HEK293 (cell line): Measurements from ENCODE around the gene NSFL1C.

Experiments used
- KLF16 ChIP-seq: fragments of 450-650 bp; formaldehyde crosslinking; IDR thresholded peaks from 2 replicates; pipeline ENCODE4 v1.5.1; 2017; ENCODE audit warnings: missing biosample characterization, missing genetic modification characterization
- KLF8 ChIP-seq: fragments of 450-650 bp; formaldehyde crosslinking; IDR thresholded peaks from 2 replicates; pipeline ENCODE4 v1.5.1; 2016; ENCODE audit warnings: missing biosample characterization, missing genetic modification characterization
- MEIS1 ChIP-seq: sonication (generic); formaldehyde crosslinking; IDR thresholded peaks from 2 replicates; pipeline ENCODE4 v1.8.1; 2022; ENCODE audit warnings: missing genetic modification reagents, mild to moderate bottlenecking, borderline replicate concordance
- RBAK ChIP-seq: fragments of 450-650 bp; formaldehyde crosslinking; IDR thresholded peaks from 2 replicates; pipeline ENCODE4 v1.5.1; 2016; ENCODE audit warnings: missing biosample characterization, missing genetic modification characterization
- ZNF121 ChIP-seq: fragments of 450-650 bp; formaldehyde crosslinking; IDR thresholded peaks from 2 replicates; pipeline ENCODE4 v1.5.1; 2016; ENCODE audit warnings: missing biosample characterization, missing genetic modification characterization
- ZNF133 ChIP-seq: fragments of 450-650 bp; formaldehyde crosslinking; IDR thresholded peaks from 2 replicates; pipeline ENCODE4 v1.5.1; 2016; ENCODE audit warnings: missing biosample characterization, missing genetic modification characterization
- ZNF155 ChIP-seq: fragments of 450-650 bp; formaldehyde crosslinking; IDR thresholded peaks from 2 replicates; pipeline ENCODE4 v1.5.1; 2016; ENCODE audit warnings: missing biosample characterization, missing genetic modification characterization
- ZNF19 ChIP-seq: fragments of 450-650 bp; formaldehyde crosslinking; IDR thresholded peaks from 2 replicates; pipeline ENCODE4; 2016; ENCODE audit warnings: missing biosample characterization, missing genetic modification characterization, low read depth
- ZNF274 ChIP-seq, 2 experiments: fragments of 200-500 bp in 1 of 2; fragments of 450-650 bp in 1 of 2; sonication (Bioruptor generic) in 1 of 2; formaldehyde crosslinking in 1 of 2; IDR thresholded peaks; 2 replicates each; pipeline versions ENCODE4 v1.5.1 to v1.6.1; 2014 to 2016; ENCODE audit warnings: borderline replicate concordance in 1 of 2, inconsistent platforms in 1 of 2, low read length in 1 of 2, missing biosample characterization in 1 of 2, missing genetic modification characterization in 1 of 2
- ZNF548 ChIP-seq: fragments of 450-650 bp; formaldehyde crosslinking; IDR thresholded peaks from 2 replicates; pipeline ENCODE4 v1.5.1; 2016; ENCODE audit warnings: missing biosample characterization, missing genetic modification characterization
- ZNF571 ChIP-seq: fragments of 450-650 bp; formaldehyde crosslinking; IDR thresholded peaks from 2 replicates; pipeline ENCODE4 v1.5.0; 2017; ENCODE audit warnings: missing biosample characterization, missing genetic modification characterization
- ZNF585B ChIP-seq: fragments of 450-650 bp; formaldehyde crosslinking; IDR thresholded peaks from 2 replicates; pipeline ENCODE4 v1.5.1; 2016; ENCODE audit warnings: missing biosample characterization, missing genetic modification characterization
- ZNF623 ChIP-seq: fragments of 450-650 bp; formaldehyde crosslinking; IDR thresholded peaks from 2 replicates; pipeline ENCODE4 v1.5.1; 2016; ENCODE audit warnings: missing biosample characterization, missing genetic modification characterization
- ZNF629 ChIP-seq: fragments of 450-650 bp; formaldehyde crosslinking; IDR thresholded peaks from 2 replicates; pipeline ENCODE4 v1.5.1; 2017; ENCODE audit warnings: missing biosample characterization, missing genetic modification characterization
- ZNF658 ChIP-seq: fragments of 450-650 bp; formaldehyde crosslinking; IDR thresholded peaks from 2 replicates; pipeline ENCODE4; 2016; ENCODE audit warnings: missing biosample characterization, missing genetic modification characterization
- ZNF677 ChIP-seq: fragments of 450-650 bp; IDR thresholded peaks from 2 replicates; pipeline ENCODE4 v1.5.0; 2018; ENCODE audit warnings: missing biosample characterization, mild to moderate bottlenecking, missing genetic modification characterization, moderate library complexity
- ZNF701 ChIP-seq: fragments of 450-650 bp; formaldehyde crosslinking; IDR thresholded peaks from 2 replicates; pipeline ENCODE4 v1.5.1; 2016; ENCODE audit warnings: missing biosample characterization, missing genetic modification characterization
- ZNF768 ChIP-seq: fragments of 450-650 bp; formaldehyde crosslinking; IDR thresholded peaks from 2 replicates; pipeline ENCODE4 v1.5.1; 2018; ENCODE audit warnings: missing biosample characterization, mild to moderate bottlenecking, missing genetic modification characterization
- ZNF792 ChIP-seq: fragments of 450-650 bp; formaldehyde crosslinking; IDR thresholded peaks from 2 replicates; pipeline ENCODE4 v1.5.1; 2016; ENCODE audit warnings: missing biosample characterization, missing genetic modification characterization
- TF ChIP-seq, protein P1 (sequence below): fragments of 450-650 bp; formaldehyde crosslinking; IDR thresholded peaks from 2 replicates; pipeline ENCODE4; 2016; ENCODE audit warnings: missing biosample characterization, missing genetic modification characterization
- TF ChIP-seq, protein P2 (sequence below): fragments of 450-650 bp; formaldehyde crosslinking; IDR thresholded peaks from 2 replicates; pipeline ENCODE4 v1.5.1; 2016; ENCODE audit warnings: missing biosample characterization, missing genetic modification characterization
- TF ChIP-seq, protein P3 (sequence below): fragments of 450-650 bp; formaldehyde crosslinking; IDR thresholded peaks from 2 replicates; pipeline ENCODE4 v1.5.1; 2016; ENCODE audit warnings: missing biosample characterization, missing genetic modification characterization
- TF ChIP-seq, protein P4 (sequence below): fragments of 450-650 bp; IDR thresholded peaks from 2 replicates; pipeline ENCODE4 v1.5.1; 2018; ENCODE audit warnings: missing biosample characterization, missing genetic modification characterization
- TF ChIP-seq, protein P5 (sequence below): fragments of 450-650 bp; formaldehyde crosslinking; IDR thresholded peaks from 2 replicates; pipeline ENCODE4 v1.5.1; 2016; ENCODE audit warnings: missing biosample characterization, missing genetic modification characterization
- TF ChIP-seq, protein P6 (sequence below): fragments of 450-650 bp; formaldehyde crosslinking; IDR thresholded peaks from 2 replicates; pipeline ENCODE4 v1.5.1; 2016; ENCODE audit warnings: missing biosample characterization, missing genetic modification characterization
- TF ChIP-seq, protein P7 (sequence below): fragments of 450-650 bp; formaldehyde crosslinking; IDR thresholded peaks from 2 replicates; pipeline ENCODE4 v1.5.1; 2017; ENCODE audit warnings: missing biosample characterization, mild to moderate bottlenecking, missing genetic modification characterization, moderate library complexity

Gene NSFL1C

DNA sequence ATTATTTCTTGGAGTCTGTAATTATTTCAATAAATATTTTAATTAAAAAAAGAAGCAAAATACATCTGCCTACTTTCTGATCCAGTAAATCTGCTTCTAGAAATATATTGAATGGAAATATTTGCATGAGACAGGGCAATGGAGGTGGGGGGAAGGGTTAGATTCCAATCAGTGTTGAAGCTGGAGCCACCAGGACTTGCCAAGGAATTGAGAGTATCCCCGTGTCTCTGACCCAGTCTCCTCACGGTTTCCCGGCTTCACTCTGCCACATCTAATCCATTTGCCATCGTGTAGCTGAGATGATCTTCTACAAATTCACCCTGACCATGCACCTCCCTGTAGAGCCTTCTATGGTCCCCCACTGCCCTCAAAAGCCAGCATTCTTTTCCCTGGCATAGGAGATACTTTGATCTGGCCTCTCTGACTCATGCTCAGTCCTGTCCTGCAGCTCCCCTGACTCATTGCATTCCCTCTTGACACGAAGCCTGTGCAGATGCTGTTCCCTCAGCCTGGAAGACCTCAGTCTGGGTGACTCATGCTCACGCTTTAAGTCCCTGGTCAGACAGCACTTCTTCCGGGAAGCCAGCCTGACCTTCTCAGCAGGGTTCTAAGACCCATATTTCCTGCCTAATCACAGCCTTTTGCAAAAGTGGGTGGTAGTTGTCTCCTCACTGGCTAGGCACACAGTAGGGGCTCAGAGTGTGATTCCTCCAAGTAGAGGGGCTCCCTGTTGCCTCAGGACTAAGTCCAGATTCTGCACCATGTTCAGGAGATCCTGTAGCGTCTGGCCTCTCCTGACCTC, 50.8 kb downstream of the NSFL1C start (continued):
- TF ChIP-seq ZNF274 (IDR thresholded peaks at IDR 0.05; ENCODE audit: low read length) (no peak), ZNF274 (tag by site-specific recombination; IDR thresholded peaks at IDR 0.05; ENCODE audit: borderline replicate concordance) (no peak), ZNF677 (tag by site-specific recombination) (no peak), KLF16 (tag by site-specific recombination) (no peak), KLF8 (tag by site-specific recombination) (peak; percentile 67), ZNF623 (tag by site-specific recombination) (no peak), ZNF155 (tag by site-specific recombination) (no peak), ZNF548 (tag by site-specific recombination) (no peak; the same call in 1 of the 2 replicates), ZNF121 (tag by site-specific recombination) (no peak), RBAK (no peak), ZNF629 (tag by site-specific recombination) (peak; percentile 84), ZNF792 (no peak), ZNF571 (tag by site-specific recombination) (no peak), ZNF19 (tag by site-specific recombination) (no peak), ZNF658 (tag by site-specific recombination) (no peak), ZNF133 (tag by site-specific recombination) (no peak), MEIS1 (CRISPR knock-in tag) (no peak), ZNF768 (no peak), ZNF701 (tag by site-specific recombination) (no peak), ZNF585B (no peak)
- TF ChIP-seq, protein P1, sequence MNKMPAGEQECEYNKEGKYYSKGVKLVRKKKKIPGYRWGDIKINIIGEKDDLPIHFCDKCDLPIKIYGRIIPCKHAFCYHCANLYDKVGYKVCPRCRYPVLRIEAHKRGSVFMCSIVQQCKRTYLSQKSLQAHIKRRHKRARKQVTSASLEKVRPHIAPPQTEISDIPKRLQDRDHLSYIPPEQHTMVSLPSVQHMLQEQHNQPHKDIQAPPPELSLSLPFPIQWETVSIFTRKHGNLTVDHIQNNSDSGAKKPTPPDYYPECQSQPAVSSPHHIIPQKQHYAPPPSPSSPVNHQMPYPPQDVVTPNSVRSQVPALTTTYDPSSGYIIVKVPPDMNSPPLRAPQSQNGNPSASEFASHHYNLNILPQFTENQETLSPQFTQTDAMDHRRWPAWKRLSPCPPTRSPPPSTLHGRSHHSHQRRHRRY (tag by site-specific recombination): no peak
- TF ChIP-seq, protein P2, sequence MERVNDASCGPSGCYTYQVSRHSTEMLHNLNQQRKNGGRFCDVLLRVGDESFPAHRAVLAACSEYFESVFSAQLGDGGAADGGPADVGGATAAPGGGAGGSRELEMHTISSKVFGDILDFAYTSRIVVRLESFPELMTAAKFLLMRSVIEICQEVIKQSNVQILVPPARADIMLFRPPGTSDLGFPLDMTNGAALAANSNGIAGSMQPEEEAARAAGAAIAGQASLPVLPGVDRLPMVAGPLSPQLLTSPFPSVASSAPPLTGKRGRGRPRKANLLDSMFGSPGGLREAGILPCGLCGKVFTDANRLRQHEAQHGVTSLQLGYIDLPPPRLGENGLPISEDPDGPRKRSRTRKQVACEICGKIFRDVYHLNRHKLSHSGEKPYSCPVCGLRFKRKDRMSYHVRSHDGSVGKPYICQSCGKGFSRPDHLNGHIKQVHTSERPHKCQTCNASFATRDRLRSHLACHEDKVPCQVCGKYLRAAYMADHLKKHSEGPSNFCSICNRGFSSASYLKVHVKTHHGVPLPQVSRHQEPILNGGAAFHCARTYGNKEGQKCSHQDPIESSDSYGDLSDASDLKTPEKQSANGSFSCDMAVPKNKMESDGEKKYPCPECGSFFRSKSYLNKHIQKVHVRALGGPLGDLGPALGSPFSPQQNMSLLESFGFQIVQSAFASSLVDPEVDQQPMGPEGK (tag by site-specific recombination): no peak
- TF ChIP-seq, protein P3, sequence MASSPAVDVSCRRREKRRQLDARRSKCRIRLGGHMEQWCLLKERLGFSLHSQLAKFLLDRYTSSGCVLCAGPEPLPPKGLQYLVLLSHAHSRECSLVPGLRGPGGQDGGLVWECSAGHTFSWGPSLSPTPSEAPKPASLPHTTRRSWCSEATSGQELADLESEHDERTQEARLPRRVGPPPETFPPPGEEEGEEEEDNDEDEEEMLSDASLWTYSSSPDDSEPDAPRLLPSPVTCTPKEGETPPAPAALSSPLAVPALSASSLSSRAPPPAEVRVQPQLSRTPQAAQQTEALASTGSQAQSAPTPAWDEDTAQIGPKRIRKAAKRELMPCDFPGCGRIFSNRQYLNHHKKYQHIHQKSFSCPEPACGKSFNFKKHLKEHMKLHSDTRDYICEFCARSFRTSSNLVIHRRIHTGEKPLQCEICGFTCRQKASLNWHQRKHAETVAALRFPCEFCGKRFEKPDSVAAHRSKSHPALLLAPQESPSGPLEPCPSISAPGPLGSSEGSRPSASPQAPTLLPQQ (tag by site-specific recombination): peak; percentile 51; the same call in 1 of the 2 replicates
- TF ChIP-seq, protein P4, sequence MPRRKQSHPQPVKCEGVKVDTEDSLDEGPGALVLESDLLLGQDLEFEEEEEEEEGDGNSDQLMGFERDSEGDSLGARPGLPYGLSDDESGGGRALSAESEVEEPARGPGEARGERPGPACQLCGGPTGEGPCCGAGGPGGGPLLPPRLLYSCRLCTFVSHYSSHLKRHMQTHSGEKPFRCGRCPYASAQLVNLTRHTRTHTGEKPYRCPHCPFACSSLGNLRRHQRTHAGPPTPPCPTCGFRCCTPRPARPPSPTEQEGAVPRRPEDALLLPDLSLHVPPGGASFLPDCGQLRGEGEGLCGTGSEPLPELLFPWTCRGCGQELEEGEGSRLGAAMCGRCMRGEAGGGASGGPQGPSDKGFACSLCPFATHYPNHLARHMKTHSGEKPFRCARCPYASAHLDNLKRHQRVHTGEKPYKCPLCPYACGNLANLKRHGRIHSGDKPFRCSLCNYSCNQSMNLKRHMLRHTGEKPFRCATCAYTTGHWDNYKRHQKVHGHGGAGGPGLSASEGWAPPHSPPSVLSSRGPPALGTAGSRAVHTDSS (tag by site-specific recombination): no peak
- TF ChIP-seq, protein P5, sequence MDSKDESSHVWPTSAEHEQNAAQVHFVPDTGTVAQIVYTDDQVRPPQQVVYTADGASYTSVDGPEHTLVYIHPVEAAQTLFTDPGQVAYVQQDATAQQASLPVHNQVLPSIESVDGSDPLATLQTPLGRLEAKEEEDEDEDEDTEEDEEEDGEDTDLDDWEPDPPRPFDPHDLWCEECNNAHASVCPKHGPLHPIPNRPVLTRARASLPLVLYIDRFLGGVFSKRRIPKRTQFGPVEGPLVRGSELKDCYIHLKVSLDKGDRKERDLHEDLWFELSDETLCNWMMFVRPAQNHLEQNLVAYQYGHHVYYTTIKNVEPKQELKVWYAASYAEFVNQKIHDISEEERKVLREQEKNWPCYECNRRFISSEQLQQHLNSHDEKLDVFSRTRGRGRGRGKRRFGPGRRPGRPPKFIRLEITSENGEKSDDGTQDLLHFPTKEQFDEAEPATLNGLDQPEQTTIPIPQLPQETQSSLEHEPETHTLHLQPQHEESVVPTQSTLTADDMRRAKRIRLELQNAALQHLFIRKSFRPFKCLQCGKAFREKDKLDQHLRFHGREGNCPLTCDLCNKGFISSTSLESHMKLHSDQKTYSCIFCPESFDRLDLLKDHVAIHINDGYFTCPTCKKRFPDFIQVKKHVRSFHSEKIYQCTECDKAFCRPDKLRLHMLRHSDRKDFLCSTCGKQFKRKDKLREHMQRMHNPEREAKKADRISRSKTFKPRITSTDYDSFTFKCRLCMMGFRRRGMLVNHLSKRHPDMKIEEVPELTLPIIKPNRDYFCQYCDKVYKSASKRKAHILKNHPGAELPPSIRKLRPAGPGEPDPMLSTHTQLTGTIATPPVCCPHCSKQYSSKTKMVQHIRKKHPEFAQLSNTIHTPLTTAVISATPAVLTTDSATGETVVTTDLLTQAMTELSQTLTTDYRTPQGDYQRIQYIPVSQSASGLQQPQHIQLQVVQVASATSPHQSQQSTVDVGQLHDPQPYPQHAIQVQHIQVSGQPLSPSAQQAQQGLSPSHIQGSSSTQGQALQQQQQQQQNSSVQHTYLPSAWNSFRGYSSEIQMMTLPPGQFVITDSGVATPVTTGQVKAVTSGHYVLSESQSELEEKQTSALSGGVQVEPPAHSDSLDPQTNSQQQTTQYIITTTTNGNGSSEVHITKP (tag by site-specific recombination): 0 out of 2 replicates have a peak, but pooled peaks have one; percentile 9
- TF ChIP-seq, protein P6, sequence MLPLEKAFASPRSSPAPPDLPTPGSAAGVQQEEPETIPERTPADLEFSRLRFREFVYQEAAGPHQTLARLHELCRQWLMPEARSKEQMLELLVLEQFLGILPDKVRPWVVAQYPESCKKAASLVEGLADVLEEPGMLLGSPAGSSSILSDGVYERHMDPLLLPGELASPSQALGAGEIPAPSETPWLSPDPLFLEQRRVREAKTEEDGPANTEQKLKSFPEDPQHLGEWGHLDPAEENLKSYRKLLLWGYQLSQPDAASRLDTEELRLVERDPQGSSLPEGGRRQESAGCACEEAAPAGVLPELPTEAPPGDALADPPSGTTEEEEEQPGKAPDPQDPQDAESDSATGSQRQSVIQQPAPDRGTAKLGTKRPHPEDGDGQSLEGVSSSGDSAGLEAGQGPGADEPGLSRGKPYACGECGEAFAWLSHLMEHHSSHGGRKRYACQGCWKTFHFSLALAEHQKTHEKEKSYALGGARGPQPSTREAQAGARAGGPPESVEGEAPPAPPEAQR: no peak
- TF ChIP-seq, protein P7, sequence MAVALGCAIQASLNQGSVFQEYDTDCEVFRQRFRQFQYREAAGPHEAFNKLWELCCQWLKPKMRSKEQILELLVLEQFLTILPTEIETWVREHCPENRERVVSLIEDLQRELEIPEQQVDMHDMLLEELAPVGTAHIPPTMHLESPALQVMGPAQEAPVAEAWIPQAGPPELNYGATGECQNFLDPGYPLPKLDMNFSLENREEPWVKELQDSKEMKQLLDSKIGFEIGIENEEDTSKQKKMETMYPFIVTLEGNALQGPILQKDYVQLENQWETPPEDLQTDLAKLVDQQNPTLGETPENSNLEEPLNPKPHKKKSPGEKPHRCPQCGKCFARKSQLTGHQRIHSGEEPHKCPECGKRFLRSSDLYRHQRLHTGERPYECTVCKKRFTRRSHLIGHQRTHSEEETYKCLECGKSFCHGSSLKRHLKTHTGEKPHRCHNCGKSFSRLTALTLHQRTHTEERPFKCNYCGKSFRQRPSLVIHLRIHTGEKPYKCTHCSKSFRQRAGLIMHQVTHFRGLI: no peak
